Hepatocyte (in vitro differentiated cells): ENCODE measurements around the gene SYNE4.

ENCODE experiments used
- CTCF ChIP-seq: fragments of 200-600 bp; sonication (generic); IDR thresholded peaks from 2 replicates; pipeline ENCODE4 v1.5.1; 2016; ENCODE audit warnings: antibody characterized with exemption, mild to moderate bottlenecking; ENCODE audit not compliant: poor library complexity
- EZH2 ChIP-seq: fragments of 200-600 bp; sonication (generic); IDR thresholded peaks from 2 replicates; pipeline ENCODE4 v1.6.1; 2016; ENCODE audit warnings: antibody characterized with exemption, mild to moderate bottlenecking, borderline replicate concordance
- EZH2phosphoT487 ChIP-seq: fragments of 200-600 bp; sonication (generic); IDR thresholded peaks from one replicate; pipeline ENCODE4 v1.6.1; 2018; ENCODE audit warnings: antibody characterized with exemption, mild to moderate bottlenecking, low read depth, moderate library complexity; ENCODE audit not compliant: unreplicated experiment, severe bottlenecking

GRCh38 chr19:35991731-35992450, 16.7 kb downstream of the SYNE4 start:
- no peak for TF ChIP-seq CTCF
- TF ChIP-seq EZH2 = no peak
- no peak for TF ChIP-seq EZH2phosphoT487
